Gastrocnemius medialis (tissue), 4 donors: Measurements from ENCODE around the gene THBS4.
"Not testable (repeated sequence)": the region's sequence is repeated elsewhere in the genome, so short reads cannot be mapped to it uniquely, and the experiment has no call there.

Experiments
- CTCF ChIP-seq, 5 experiments: fragments of 450-650 bp in 3 of 5; fragments of 200-600 bp in 2 of 5; sonication (generic) in 2 of 5; IDR thresholded peaks in 4 of 5; conservative IDR thresholded peaks in 1 of 5; 1 replicate in 4 of 5; 2 replicates in 1 of 5; pipeline ENCODE4 v1.5.1; 2016 to 2019; ENCODE audit warnings: antibody characterized with exemption in 5 of 5, mild to moderate bottlenecking in 3 of 5, moderate library complexity in 3 of 5
- POLR2A ChIP-seq, 2 donors: fragments of 450-650 bp; IDR thresholded peaks; one replicate each; pipeline ENCODE4 v1.6.1; 2017; ENCODE audit warnings: antibody characterized with exemption in 2 of 2, mild to moderate bottlenecking in 2 of 2, moderate library complexity in 2 of 2

GRCh38 chr5:80111376-80111990 lies 76.3 kb downstream of the THBS4 start:
- TF ChIP-seq CTCF (IDR thresholded peaks at IDR 0.05 in 4 of 5, conservative IDR thresholded peaks at IDR 0.05 in 1 of 5); POLR2A (IDR thresholded peaks at IDR 0.05): not testable (repeated sequence)
